WTC11 (cell line): Measurements from ENCODE around the gene PLEKHO2. TPM values are rescaled to one million over a fixed set of nuclear protein-coding genes. Genes with fewer than 3 reads are reported as not detected.

Experiments
- ATF6 ChIP-seq: sonication (generic); formaldehyde crosslinking; IDR thresholded peaks from 2 replicates; pipeline ENCODE4 v1.8.1; 2023; ENCODE audit warnings: mild to moderate bottlenecking, missing genetic modification reagents
- CREM ChIP-seq: sonication (generic); formaldehyde crosslinking; IDR thresholded peaks from 2 replicates; pipeline ENCODE4 v1.8.1; 2022; ENCODE audit warnings: mild to moderate bottlenecking, missing genetic modification reagents, moderate library complexity
- EMX1 ChIP-seq: fragments of 250-450 bp; sonication (Bioruptor Pico); IDR thresholded peaks from 2 replicates; pipeline ENCODE4 v1.8.0; 2021; ENCODE audit warnings: mild to moderate bottlenecking
- FOXK1 ChIP-seq: sonication (generic); formaldehyde crosslinking; IDR thresholded peaks from 2 replicates; pipeline ENCODE4 v1.8.0; 2022; ENCODE audit warnings: mild to moderate bottlenecking, moderate library complexity, missing genetic modification reagents
- GRHL2 ChIP-seq: fragments of 250-450 bp; sonication (Bioruptor Pico); IDR thresholded peaks from 2 replicates; pipeline ENCODE4 v1.8.0; 2022; ENCODE audit warnings: mild to moderate bottlenecking, moderate library complexity; ENCODE audit not compliant: insufficient replicate concordance, severe bottlenecking
- GTF2I ChIP-seq: fragments of 250-450 bp; sonication (Bioruptor Pico); conservative IDR thresholded peaks from 2 replicates; pipeline ENCODE4 v1.4.0; 2021; ENCODE audit warnings: mild to moderate bottlenecking
- HMGA2 ChIP-seq: fragments of 250-450 bp; sonication (Bioruptor Pico); IDR thresholded peaks from 2 replicates; pipeline ENCODE4 v1.4.0; 2021; ENCODE audit warnings: mild to moderate bottlenecking, moderate library complexity
- NFE2L1 ChIP-seq: sonication (generic); formaldehyde crosslinking; IDR thresholded peaks from 2 replicates; pipeline ENCODE4 v1.8.1; 2023; ENCODE audit warnings: missing genetic modification reagents
- NR2C2 ChIP-seq: sonication (generic); formaldehyde crosslinking; IDR thresholded peaks from 2 replicates; pipeline ENCODE4 v1.8.0; 2022; ENCODE audit warnings: mild to moderate bottlenecking, missing genetic modification reagents
- OVOL2 ChIP-seq: fragments of 250-450 bp; sonication (Bioruptor Pico); IDR thresholded peaks from 2 replicates; pipeline ENCODE4 v1.9.0; 2021; ENCODE audit warnings: mild to moderate bottlenecking, borderline replicate concordance
- PREB ChIP-seq: sonication (generic); formaldehyde crosslinking; IDR thresholded peaks from 2 replicates; pipeline ENCODE4 v1.8.1; 2022; ENCODE audit warnings: mild to moderate bottlenecking, missing genetic modification reagents, moderate library complexity, borderline replicate concordance
- RELA ChIP-seq: sonication (generic); formaldehyde crosslinking; IDR thresholded peaks from 2 replicates; pipeline ENCODE4 v1.8.1; 2022; ENCODE audit warnings: missing genetic modification reagents, mild to moderate bottlenecking, borderline replicate concordance
- STAT6 ChIP-seq: sonication (generic); formaldehyde crosslinking; conservative IDR thresholded peaks from 2 replicates; pipeline ENCODE4 v1.8.1; 2023; ENCODE audit warnings: mild to moderate bottlenecking, low read depth, missing genetic modification reagents, moderate library complexity
- TEAD1 ChIP-seq: sonication (generic); formaldehyde crosslinking; IDR thresholded peaks from 2 replicates; pipeline ENCODE4 v1.8.0; 2022; ENCODE audit warnings: mild to moderate bottlenecking, missing genetic modification reagents
- TEAD4 ChIP-seq: sonication (generic); formaldehyde crosslinking; IDR thresholded peaks from 2 replicates; pipeline ENCODE4 v1.8.0; 2022; ENCODE audit warnings: mild to moderate bottlenecking, missing genetic modification reagents
- ZNF138 ChIP-seq: sonication (generic); formaldehyde crosslinking; conservative IDR thresholded peaks from 2 replicates; pipeline ENCODE4 v1.8.1; 2022; ENCODE audit warnings: mild to moderate bottlenecking, moderate library complexity, missing genetic modification reagents
- ZNF317 ChIP-seq: sonication (generic); formaldehyde crosslinking; IDR thresholded peaks from 2 replicates; pipeline ENCODE4 v1.8.1; 2023; ENCODE audit warnings: low read depth, mild to moderate bottlenecking, moderate library complexity, missing genetic modification reagents, borderline replicate concordance
- total RNA-seq: library from RNA; stranded (reverse); gene quantifications from 3 replicates; pipeline ENCODE4 v1.2.3, GENCODE V29; 2021
- TF ChIP-seq, protein P1 (sequence below): fragments of 250-450 bp; sonication (Bioruptor Pico); conservative IDR thresholded peaks from 2 replicates; pipeline ENCODE4 v1.9.0; 2021; ENCODE audit warnings: mild to moderate bottlenecking
- TF ChIP-seq, protein P2 (sequence below): sonication (generic); formaldehyde crosslinking; IDR thresholded peaks from 2 replicates; pipeline ENCODE4 v1.8.1; 2023; ENCODE audit warnings: mild to moderate bottlenecking, missing genetic modification reagents, moderate library complexity
- TF ChIP-seq, protein P3 (sequence below): sonication (generic); formaldehyde crosslinking; IDR thresholded peaks from 2 replicates; pipeline ENCODE4 v1.8.0; 2023; ENCODE audit warnings: missing genetic modification reagents
- TF ChIP-seq, protein P4 (sequence below): sonication (generic); formaldehyde crosslinking; IDR thresholded peaks from 2 replicates; pipeline ENCODE4 v1.8.1; 2022; ENCODE audit warnings: missing genetic modification reagents, borderline replicate concordance
- TF ChIP-seq, protein P5 (sequence below): sonication (generic); formaldehyde crosslinking; IDR thresholded peaks from 2 replicates; pipeline ENCODE4 v1.8.0; 2022; ENCODE audit warnings: mild to moderate bottlenecking, missing genetic modification reagents
- TF ChIP-seq, protein P6 (sequence below): fragments of 250-450 bp; sonication (Bioruptor Pico); IDR thresholded peaks from 2 replicates; pipeline ENCODE4 v1.8.0; 2021; ENCODE audit warnings: mild to moderate bottlenecking

Gene PLEKHO2
- total RNA-seq, 1 experiment from 2014 or later = 22.1 TPM

DNA sequence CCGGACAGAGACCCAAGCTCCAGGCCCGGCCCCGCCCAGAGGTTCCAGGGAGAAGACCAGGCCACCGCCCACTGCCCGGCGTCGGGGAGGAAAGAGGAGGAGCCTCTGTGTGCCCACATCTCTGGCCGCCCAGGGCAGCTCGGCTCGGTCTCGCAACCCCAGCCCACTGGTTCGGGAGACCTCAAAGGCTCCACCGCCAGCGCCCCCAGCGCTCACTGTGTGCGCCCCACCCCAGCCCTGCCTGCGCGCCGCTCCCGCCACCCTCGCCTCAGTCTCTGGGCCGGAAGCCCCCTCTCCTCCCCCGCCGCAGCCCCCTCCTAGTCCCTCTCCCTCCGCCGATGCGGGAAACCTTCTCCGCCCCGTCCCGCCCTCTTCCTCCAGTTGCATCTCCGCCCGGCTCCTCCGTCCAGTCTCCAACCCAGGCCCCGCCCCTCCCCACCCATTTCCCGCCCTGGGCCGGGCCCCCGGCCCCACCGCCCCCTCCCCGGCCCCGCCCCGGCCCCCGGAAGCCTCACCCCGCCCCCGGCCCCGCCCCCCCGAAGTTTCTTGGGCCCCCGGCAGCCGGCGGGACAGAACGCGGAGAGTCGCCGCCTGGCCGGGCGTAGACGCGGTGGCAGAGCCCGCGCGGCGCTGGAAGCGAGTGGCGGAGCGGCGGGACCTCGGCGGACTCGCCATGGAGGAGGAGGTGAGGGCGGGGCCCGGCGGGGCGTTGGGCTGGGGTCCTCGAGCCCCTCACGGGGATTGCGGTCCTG, at the start of gene PLEKHO2 (continued):
- TF ChIP-seq GTF2I (no peak), TEAD4 (CRISPR knock-in tag) (no peak), PREB (CRISPR knock-in tag) (no peak), ATF6 (CRISPR knock-in tag) (no peak), ZNF317 (CRISPR knock-in tag) (no peak), STAT6 (CRISPR knock-in tag) (no peak), HMGA2 (no peak), NFE2L1 (CRISPR knock-in tag) (no peak), ZNF138 (CRISPR knock-in tag) (peak; percentile 76; the same call in 1 of the 2 replicates), OVOL2 (CRISPR knock-in tag) (no peak), CREM (CRISPR knock-in tag) (0 out of 2 replicates have a peak, but pooled peaks have one; percentile 32), GRHL2 (CRISPR knock-in tag) (no peak), NR2C2 (CRISPR knock-in tag) (no peak), TEAD1 (CRISPR knock-in tag) (peak; percentile 31), FOXK1 (CRISPR knock-in tag) (peak; percentile 22; the same call in 1 of the 2 replicates), RELA (CRISPR knock-in tag) (no peak), EMX1 (CRISPR knock-in tag) (no peak)
- TF ChIP-seq, protein P1, sequence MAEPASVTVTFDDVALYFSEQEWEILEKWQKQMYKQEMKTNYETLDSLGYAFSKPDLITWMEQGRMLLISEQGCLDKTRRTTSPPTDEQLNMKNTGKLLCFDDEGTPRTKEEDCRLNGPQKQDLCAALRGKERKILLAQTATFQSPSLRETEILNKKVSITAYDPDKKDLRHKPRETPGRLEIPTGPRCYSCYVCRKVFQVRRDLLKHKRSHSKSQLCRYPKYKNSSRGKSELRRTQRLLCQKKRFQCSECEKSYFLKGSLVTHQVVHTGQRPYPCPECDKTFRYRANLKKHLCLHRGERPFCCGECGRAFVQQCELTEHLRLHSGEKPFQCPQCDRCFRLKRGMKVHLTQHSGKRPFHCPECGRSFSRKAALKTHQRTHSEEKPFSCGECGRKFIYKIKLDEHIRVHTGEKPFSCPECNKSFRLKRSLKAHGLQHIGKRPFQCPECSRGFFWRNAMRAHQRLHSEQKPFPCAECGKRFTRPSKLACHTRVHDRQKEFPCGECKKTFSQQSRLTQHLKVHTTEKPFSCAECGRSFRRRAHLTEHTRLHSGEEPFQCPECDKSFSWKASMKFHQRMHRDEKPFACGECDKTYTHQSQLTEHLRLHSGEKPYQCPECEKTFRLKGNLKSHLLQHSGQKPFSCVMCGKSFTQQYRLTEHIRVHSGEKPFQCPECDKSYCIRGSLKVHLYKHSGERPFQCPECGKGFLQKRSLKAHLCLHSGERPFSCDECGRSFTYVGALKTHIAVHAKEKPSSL = no peak
- TF ChIP-seq, protein P2, sequence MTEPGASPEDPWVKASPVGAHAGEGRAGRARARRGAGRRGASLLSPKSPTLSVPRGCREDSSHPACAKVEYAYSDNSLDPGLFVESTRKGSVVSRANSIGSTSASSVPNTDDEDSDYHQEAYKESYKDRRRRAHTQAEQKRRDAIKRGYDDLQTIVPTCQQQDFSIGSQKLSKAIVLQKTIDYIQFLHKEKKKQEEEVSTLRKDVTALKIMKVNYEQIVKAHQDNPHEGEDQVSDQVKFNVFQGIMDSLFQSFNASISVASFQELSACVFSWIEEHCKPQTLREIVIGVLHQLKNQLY (CRISPR knock-in tag) = no peak
- TF ChIP-seq, protein P3, sequence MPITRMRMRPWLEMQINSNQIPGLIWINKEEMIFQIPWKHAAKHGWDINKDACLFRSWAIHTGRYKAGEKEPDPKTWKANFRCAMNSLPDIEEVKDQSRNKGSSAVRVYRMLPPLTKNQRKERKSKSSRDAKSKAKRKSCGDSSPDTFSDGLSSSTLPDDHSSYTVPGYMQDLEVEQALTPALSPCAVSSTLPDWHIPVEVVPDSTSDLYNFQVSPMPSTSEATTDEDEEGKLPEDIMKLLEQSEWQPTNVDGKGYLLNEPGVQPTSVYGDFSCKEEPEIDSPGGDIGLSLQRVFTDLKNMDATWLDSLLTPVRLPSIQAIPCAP (CRISPR knock-in tag) = no peak
- TF ChIP-seq, protein P4, sequence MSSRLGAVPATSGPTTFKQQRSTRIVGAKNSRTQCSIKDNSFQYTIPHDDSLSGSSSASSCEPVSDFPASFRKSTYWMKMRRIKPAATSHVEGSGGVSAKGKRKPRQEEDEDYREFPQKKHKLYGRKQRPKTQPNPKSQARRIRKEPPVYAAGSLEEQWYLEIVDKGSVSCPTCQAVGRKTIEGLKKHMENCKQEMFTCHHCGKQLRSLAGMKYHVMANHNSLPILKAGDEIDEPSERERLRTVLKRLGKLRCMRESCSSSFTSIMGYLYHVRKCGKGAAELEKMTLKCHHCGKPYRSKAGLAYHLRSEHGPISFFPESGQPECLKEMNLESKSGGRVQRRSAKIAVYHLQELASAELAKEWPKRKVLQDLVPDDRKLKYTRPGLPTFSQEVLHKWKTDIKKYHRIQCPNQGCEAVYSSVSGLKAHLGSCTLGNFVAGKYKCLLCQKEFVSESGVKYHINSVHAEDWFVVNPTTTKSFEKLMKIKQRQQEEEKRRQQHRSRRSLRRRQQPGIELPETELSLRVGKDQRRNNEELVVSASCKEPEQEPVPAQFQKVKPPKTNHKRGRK (CRISPR knock-in tag) = no peak
- TF ChIP-seq, protein P5, sequence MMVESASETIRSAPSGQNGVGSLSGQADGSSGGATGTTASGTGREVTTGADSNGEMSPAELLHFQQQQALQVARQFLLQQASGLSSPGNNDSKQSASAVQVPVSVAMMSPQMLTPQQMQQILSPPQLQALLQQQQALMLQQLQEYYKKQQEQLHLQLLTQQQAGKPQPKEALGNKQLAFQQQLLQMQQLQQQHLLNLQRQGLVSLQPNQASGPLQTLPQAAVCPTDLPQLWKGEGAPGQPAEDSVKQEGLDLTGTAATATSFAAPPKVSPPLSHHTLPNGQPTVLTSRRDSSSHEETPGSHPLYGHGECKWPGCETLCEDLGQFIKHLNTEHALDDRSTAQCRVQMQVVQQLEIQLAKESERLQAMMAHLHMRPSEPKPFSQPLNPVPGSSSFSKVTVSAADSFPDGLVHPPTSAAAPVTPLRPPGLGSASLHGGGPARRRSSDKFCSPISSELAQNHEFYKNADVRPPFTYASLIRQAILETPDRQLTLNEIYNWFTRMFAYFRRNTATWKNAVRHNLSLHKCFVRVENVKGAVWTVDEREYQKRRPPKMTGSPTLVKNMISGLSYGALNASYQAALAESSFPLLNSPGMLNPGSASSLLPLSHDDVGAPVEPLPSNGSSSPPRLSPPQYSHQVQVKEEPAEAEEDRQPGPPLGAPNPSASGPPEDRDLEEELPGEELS (CRISPR knock-in tag) = no peak; the same call in 1 of the 2 replicates
- TF ChIP-seq, protein P6, sequence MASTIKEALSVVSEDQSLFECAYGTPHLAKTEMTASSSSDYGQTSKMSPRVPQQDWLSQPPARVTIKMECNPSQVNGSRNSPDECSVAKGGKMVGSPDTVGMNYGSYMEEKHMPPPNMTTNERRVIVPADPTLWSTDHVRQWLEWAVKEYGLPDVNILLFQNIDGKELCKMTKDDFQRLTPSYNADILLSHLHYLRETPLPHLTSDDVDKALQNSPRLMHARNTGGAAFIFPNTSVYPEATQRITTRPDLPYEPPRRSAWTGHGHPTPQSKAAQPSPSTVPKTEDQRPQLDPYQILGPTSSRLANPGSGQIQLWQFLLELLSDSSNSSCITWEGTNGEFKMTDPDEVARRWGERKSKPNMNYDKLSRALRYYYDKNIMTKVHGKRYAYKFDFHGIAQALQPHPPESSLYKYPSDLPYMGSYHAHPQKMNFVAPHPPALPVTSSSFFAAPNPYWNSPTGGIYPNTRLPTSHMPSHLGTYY (CRISPR knock-in tag) = no peak
